Activated CD4-positive, alpha-beta memory T cell treated with anti-CD3 and anti-CD28 coated beads, Interleukin-2, amount 10 ng/mL, durations not matched to agents 7 days and 5 days (primary cell): Measurements from ENCODE around the gene KCNMA1. TPM values are rescaled to one million over a fixed set of nuclear protein-coding genes. Genes with fewer than 3 reads are reported as not detected.
A peak's percentile ranks its signal among the peaks of the same experiment; 100 is the strongest.

ENCODE experiments used
- CTCF ChIA-PET: fragments of 350-600 bp; sonication (Branson Sonifier 250); formaldehyde crosslinking; loops from one replicate; lab custom pipeline; 2021; ENCODE audit warnings: antibody characterized with exemption, inconsistent platforms; lab: Charles Lee
- POLR2A ChIA-PET: fragments of 350-600 bp; sonication (Branson Sonifier 250); formaldehyde crosslinking; loops from one replicate; lab custom pipeline; 2021; ENCODE audit warnings: antibody characterized with exemption; lab: Charles Lee
- DNase-seq: peaks from one replicate; pipeline ENCODE4 v3.0.0-alpha.2; 2020
- H3K27ac Mint-ChIP-seq: one replicate; pipeline ENCODE4 v1.8.0; 2021; ENCODE audit warnings: mild to moderate bottlenecking, mixed read lengths
- H3K27me3 Mint-ChIP-seq: one replicate; pipeline ENCODE4 v1.8.0; 2021; ENCODE audit warnings: mixed read lengths
- H3K36me3 Mint-ChIP-seq: one replicate; pipeline ENCODE4 v1.8.0; 2021; ENCODE audit warnings: low read depth, mixed read lengths
- H3K4me1 Mint-ChIP-seq: one replicate; pipeline ENCODE4 v1.8.0; 2021; ENCODE audit warnings: mixed read lengths
- H3K4me3 Mint-ChIP-seq: one replicate; pipeline ENCODE4 v1.8.0; 2021; ENCODE audit warnings: mild to moderate bottlenecking, mixed read lengths
- H3K9me3 Mint-ChIP-seq: one replicate; pipeline ENCODE4 v1.8.0; 2021; ENCODE audit warnings: mixed read lengths
- total RNA-seq, 2 experiments: library from RNA; stranded (reverse); gene quantifications; one replicate each; pipeline ENCODE4 v1.2.3, GENCODE V29; 2021

KCNMA1 gene
- total RNA-seq, 2 experiments from 2014 or later, result 0.25 to 0.38 TPM

DNA sequence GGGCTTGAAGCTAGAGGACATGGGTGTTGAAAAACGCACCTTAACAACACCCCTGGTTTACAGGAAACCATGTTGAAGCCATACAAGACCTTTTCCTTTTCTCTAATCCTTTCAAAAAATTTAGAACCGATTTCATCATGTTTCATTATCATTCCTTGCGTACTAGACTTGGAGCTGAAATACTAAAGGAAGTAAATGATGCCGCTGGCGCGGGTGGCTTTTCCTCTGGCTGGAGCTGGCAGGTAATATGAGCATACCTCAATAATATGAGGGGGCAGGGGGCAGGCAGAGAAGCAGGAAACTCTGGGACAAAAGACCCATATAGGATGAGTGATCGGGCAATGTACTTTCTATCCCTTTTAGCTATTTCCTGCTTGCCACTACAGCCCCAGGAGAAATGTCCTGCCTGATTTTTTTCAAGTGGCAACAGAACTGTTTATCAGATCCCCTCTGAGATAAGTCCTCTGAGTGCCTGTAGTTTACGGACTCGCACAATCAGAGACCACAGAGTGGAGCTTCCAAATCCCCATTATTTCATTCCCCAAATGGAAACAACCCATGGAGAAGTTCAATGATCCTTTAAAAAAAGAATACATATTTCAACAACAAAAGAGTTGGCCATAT lies 450.1 kb downstream of the KCNMA1 start:
- no peaks in the 10 kb centered on the region for H3K4me1 Mint-ChIP-seq
- no peak for DNase-seq
- no peaks in the 10 kb centered on the region for H3K36me3 Mint-ChIP-seq
- no peaks in the 10 kb centered on the region for H3K27me3 Mint-ChIP-seq
- CTCF ChIA-PET, result interaction anchor here (1.5 kb wide), 1 partner anchor 524 kb away, joined by 3 read pairs; no protein-coding TSS in a partner anchor
- H3K27ac Mint-ChIP-seq, result no peak overlapping the region
- H3K9me3 Mint-ChIP-seq, result no peaks in the 10 kb centered on the region
- no peak overlapping the region for H3K4me3 Mint-ChIP-seq
- POLR2A ChIA-PET, result no interaction called here

DNA sequence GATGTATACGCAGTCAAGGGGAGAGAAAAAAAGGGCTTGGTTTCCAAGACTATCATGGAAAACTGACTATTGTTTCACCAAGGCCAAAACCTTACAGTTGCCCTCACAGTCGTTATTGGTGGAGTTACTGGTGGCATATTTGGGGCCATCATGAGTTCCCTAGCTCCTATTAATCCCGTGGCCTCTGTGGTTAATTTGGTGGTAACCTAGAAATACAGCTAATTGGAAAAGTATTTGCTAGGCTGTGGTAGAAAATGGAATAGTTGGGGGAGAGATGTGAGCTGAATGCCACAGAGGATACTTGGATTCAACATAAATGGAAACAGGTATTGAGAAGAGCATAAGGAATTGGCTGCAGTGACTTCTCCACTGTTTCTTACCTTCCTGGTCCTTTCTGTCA lies 450.7 kb downstream of the KCNMA1 start:
- Mint-ChIP-seq H3K4me1 (no peaks in the 10 kb centered on the region), H3K36me3 (no peaks in the 10 kb centered on the region), H3K27ac (no peak overlapping the region), H3K27me3 (no peaks in the 10 kb centered on the region), H3K4me3 (no peak overlapping the region), H3K9me3 (no peaks in the 10 kb centered on the region)
- CTCF ChIA-PET, result interaction anchor here (1.5 kb wide), 1 partner anchor 524 kb away, joined by 3 read pairs; no protein-coding TSS in a partner anchor
- no peak for DNase-seq
- POLR2A ChIA-PET, result no interaction called here

DNA sequence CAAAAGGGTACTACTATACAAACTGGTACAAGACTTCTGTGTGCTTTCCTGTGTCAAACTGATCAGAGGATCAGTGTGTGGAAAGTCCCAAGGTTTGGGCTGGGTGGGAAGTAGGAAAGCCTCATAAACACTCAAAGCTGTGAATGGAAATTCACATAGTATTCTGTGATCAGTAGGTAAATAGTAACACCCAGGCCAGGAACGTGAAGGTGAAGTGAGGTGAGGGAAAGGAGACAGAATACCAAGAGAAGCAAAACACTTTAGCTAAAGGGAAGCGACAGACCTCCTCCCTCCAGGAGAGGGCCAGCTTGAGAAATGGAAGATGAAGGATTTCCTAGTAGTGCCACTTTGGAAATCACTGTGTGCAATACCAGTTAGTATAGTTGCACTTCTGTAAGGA lies 451.9 kb downstream of the KCNMA1 start:
- Mint-ChIP-seq H3K36me3 (no peaks in the 10 kb centered on the region), H3K27me3 (no peaks in the 10 kb centered on the region), H3K4me1 (no peaks in the 10 kb centered on the region), H3K27ac (no peak overlapping the region), H3K9me3 (no peaks in the 10 kb centered on the region), H3K4me3 (no peak overlapping the region)
- ChIA-PET CTCF (no interaction called here), POLR2A (no interaction called here)
- no peak for DNase-seq

DNA sequence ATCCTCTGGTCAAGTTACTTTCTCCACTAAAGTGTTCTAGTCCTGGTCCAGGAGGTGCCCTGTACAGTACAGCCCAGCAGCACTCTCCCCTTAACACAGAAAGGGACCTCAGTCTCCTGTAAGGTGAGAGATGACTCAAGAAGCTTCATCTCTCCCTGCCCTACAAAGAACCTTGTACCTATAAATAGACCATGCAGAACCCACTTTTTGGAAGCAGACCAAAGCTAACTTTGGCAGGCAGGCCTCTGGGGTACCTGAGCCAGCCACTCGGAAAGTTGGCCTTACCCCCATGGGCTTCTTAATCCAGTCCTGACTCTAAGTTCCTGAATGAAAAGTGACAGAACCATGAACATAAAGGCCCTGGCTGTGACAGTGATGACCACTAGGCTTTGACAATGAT lies 454.8 kb downstream of the KCNMA1 start:
- Mint-ChIP-seq H3K4me1 (no peaks in the 10 kb centered on the region), H3K27me3 (no peaks in the 10 kb centered on the region), H3K9me3 (no peaks in the 10 kb centered on the region), H3K4me3 (no peak overlapping the region), H3K36me3 (no peaks in the 10 kb centered on the region), H3K27ac (no peak overlapping the region)
- no peak for DNase-seq
- CTCF ChIA-PET, result no interaction called here
- POLR2A ChIA-PET, result no interaction called here

DNA sequence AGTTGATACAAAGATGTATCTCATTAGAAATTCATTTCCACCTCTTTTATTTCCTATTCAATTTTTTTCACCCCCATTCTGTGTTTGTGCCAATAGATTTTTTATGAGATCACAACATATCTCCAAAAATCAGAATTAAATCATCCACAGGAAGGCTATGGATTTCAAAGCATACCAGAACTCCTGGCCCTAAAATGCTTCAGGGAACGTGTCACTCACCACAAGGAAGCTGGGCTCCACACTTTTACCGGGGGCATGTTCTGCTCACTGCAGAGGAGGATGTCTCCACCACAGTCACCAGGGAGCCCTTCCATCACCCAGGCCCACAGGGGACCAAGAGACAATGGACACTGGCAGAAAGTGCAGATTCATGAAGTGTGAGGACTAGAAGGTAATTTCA lies 456.8 kb downstream of the KCNMA1 start:
- DNase-seq, result no peak
- Mint-ChIP-seq H3K36me3 (no peaks in the 10 kb centered on the region), H3K27me3 (no peaks in the 10 kb centered on the region), H3K9me3 (no peaks in the 10 kb centered on the region), H3K4me1 (no peaks in the 10 kb centered on the region), H3K4me3 (no peak overlapping the region), H3K27ac (no peak overlapping the region)
- ChIA-PET POLR2A (no interaction called here), CTCF (interaction anchor here (1.3 kb wide), 1 partner anchor 15 kb away, joined by 4 read pairs; no protein-coding TSS in a partner anchor)

DNA sequence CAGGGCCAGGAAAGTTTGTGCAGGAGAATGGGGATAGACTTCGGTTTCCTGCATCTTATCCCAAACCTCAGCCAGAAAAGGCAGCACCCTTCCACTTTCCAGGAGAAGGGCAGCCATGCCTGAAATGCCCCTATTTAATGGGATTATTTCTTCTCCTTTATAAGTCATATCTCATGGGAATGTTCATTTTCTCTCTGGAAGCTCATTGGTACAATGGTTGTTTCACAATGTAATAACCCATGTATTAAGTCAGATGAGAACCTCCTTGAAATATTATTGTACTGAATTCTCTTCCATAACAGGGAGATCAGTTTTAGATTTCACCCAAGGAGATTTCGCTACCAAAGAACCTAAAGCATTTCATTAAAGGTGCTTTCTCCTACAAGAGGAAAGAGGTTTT lies 457.5 kb downstream of the KCNMA1 start:
- Mint-ChIP-seq H3K4me1 (no peaks in the 10 kb centered on the region), H3K27me3 (no peaks in the 10 kb centered on the region), H3K27ac (no peak overlapping the region), H3K36me3 (no peaks in the 10 kb centered on the region), H3K9me3 (no peaks in the 10 kb centered on the region), H3K4me3 (no peak overlapping the region)
- ChIA-PET POLR2A (no interaction called here), CTCF (no interaction called here)
- DNase-seq, result no peak

DNA sequence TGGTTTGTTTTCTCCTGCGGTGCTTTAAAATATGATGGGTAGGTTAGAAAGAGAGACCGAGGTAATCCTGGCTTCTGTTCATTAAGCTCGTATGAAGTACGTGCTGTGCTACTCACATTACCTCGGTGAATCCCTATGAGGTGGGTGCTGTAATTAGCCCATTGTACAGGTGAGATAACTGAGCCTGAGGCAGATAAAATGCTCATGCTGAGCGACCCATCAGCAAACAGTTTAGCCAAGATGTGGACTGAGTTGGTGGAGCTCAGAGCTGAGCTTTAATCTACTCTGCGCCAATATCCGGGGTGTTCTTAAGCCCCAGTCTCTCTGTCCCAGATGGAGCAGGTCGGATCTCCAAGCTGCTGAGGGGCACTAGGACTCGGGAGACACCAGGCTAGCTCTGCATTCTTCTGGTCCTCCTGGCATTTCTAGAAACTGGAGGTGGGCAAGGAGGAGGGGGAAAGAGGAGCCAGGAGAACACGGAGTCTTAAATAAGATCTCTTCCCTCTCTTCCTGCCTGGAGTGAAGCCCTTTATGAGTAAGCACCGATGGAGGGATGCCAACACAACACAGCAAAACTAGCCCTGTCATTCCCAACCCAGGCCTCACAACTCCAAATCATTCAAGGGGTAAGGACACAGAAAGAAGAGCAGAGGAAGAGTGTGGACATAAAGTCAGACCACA lies 458.5 kb downstream of the KCNMA1 start:
- ChIA-PET CTCF (no interaction called here), POLR2A (no interaction called here)
- no peak overlapping the region for H3K4me3 Mint-ChIP-seq
- no peaks in the 10 kb centered on the region for H3K36me3 Mint-ChIP-seq
- no peaks in the 10 kb centered on the region for H3K9me3 Mint-ChIP-seq
- no peak overlapping the region for H3K27ac Mint-ChIP-seq
- H3K27me3 Mint-ChIP-seq, result no peaks in the 10 kb centered on the region
- DNase-seq, result no peak
- no peaks in the 10 kb centered on the region for H3K4me1 Mint-ChIP-seq

DNA sequence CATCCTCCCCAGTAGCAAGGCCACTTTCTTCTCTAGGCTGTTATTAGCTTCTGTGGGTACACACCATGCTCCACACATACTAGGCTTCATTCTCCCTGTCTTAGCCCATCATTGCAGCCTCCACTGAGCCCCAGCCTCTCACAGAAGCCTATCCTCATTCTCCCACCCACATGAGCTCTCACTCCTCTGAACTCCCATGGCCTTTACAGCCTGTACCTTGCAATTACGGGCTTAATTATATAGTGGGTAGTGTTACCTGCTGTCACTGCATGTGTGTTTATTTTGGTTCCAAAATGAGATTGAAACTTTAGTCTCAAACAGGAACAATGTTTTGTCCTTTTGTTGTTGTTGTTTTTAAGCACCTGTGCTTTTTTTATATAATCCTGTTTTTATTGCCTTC lies 460.0 kb downstream of the KCNMA1 start:
- no peak overlapping the region for H3K4me3 Mint-ChIP-seq
- no peaks in the 10 kb centered on the region for H3K27me3 Mint-ChIP-seq
- no peaks in the 10 kb centered on the region for H3K36me3 Mint-ChIP-seq
- CTCF ChIA-PET, result interaction anchor here (1.1 kb wide), 1 partner anchor 11 kb away, joined by 3 read pairs; no protein-coding TSS in a partner anchor
- no peaks in the 10 kb centered on the region for H3K9me3 Mint-ChIP-seq
- DNase-seq, result no peak
- H3K4me1 Mint-ChIP-seq, result no peaks in the 10 kb centered on the region
- POLR2A ChIA-PET, result no interaction called here
- no peak overlapping the region for H3K27ac Mint-ChIP-seq

DNA sequence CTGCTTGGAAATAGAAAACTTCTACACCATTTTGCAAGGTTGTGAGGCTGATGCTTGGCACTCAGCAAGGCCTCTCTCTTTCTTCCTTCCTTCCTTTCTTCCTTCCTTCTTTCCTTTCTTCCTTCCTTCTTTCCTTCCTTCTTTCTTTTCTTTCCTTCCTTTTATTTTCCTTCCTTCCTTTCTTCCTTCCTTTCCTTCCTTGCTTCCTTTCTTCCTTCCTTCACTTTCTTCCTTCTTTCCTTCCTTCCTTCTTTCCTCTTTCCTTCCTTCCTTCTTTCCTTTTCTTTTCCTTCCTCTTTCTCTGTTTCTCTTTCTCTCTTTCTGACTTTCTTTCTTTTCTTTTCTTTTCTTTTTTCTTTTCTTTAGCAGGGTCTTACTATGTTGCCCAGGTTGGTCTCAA lies 460.4 kb downstream of the KCNMA1 start:
- Mint-ChIP-seq H3K4me1 (no peaks in the 10 kb centered on the region), H3K36me3 (no peaks in the 10 kb centered on the region), H3K27ac (no peak overlapping the region), H3K9me3 (no peaks in the 10 kb centered on the region), H3K4me3 (no peak overlapping the region), H3K27me3 (no peaks in the 10 kb centered on the region)
- ChIA-PET POLR2A (no interaction called here), CTCF (interaction anchor here (1.1 kb wide), 1 partner anchor 10 kb away, joined by 3 read pairs; no protein-coding TSS in a partner anchor)
- no peak for DNase-seq

DNA sequence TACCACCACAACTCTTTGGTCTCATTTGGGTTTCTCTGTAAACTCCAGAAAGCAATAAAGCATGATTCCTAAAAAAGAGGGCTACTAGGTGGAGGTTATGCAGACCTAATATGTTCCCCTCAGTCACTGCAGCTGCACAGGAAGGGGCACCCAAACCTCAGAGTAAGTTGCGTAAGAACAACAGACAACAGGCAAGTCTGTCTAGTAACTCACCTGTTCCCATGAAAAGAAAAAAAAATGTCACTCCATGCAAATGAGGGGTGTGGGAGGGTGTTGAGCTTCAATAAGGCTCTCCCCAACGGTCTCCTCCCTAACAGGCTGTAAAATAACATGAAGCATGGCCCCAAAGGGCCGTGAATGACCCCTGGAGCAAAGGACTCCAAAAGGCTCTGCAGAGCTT lies 461.4 kb downstream of the KCNMA1 start:
- H3K4me3 Mint-ChIP-seq, result no peak overlapping the region
- no peaks in the 10 kb centered on the region for H3K27me3 Mint-ChIP-seq
- H3K4me1 Mint-ChIP-seq, result no peaks in the 10 kb centered on the region
- no peaks in the 10 kb centered on the region for H3K36me3 Mint-ChIP-seq
- POLR2A ChIA-PET, result no interaction called here
- CTCF ChIA-PET, result interaction anchor here (5.4 kb wide), 1 partner anchor 466 kb away, joined by 50 read pairs; no protein-coding TSS in a partner anchor
- no peak for DNase-seq
- H3K27ac Mint-ChIP-seq, result no peak overlapping the region
- H3K9me3 Mint-ChIP-seq, result no peaks in the 10 kb centered on the region

DNA sequence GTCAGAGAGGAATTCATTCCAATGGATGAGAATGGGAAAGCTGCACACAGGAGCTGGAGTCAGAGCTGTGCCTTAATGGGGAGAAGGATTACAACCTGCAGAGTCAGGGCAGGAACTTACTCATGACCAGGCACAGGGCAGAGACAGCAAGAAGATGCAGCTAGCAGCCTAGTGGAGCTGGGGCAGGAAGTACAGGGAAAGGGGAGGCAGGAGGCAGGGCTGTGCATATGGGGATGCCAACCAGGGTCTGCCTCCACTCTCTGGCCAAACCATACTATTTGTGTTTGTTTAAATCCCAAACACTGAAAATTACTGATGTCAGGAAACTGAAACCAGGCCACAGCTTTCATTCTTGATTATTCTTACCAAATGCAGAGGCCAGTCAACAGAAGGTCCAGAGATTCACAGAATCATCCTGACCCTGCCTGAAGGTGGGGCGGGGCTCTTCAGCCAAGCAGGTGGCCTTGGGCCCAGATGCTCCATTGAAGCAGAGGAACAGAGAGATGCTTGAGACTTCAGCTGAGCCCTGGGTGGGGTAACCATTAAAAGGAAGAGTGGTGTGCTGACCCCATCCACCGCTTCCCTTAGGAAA lies 461.9 kb downstream of the KCNMA1 start:
- ChIA-PET POLR2A (no interaction called here), CTCF (interaction anchor here (2.7 to 5.4 kb wide), 2 partner anchors 466 to 536 kb away, joined by 20 to 50 read pairs; no protein-coding TSS in a partner anchor)
- no peaks in the 10 kb centered on the region for H3K4me1 Mint-ChIP-seq
- no peaks in the 10 kb centered on the region for H3K36me3 Mint-ChIP-seq
- no peaks in the 10 kb centered on the region for H3K9me3 Mint-ChIP-seq
- no peak overlapping the region for H3K4me3 Mint-ChIP-seq
- H3K27me3 Mint-ChIP-seq, result no peaks in the 10 kb centered on the region
- no peak overlapping the region for H3K27ac Mint-ChIP-seq
- DNase-seq, result no peak

DNA sequence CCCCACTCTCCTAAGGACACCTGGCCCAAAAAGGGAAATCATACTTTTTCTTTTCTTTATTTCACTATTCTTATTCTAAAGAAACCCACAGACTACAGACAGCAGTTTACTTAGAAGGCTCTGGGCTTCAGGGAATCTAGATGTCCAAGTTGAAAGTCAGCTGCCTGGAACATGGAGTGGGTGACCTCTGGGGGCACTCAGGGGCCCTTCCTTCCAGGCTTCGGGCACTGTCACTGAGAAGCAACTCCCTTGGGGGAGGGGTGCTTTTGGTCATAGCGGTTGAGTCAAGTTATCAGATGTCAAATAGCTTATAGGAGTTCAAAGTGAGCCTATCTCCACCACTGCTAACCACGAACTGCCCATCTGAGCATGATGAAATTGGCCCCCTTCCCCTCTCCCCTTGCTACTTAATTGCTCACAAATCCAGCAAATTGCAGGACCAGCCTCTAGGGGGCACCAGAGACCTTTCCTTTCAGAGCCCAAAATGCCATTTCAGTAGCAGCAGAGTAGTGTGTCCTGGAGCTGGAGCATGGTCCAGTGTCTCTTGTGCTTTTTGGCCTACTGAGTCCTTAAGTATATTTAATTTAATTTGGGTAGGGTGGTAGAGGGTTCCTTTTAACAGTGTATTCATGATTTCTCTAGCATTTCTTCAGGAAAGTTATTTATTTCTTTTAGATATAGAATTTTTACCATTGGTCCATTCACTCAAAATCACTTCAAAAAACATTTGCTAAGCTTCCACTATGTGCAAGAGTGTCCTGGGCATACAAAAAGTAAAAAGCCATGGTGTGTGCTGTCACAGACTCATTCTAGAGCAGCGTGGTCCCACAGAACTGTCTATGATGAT lies 463.8 kb downstream of the KCNMA1 start:
- POLR2A ChIA-PET, result no interaction called here
- H3K9me3 Mint-ChIP-seq, result no peaks in the 10 kb centered on the region

More for the DNA sequence above, 463.8 kb downstream of the KCNMA1 start:
- no peaks in the 10 kb centered on the region for H3K27me3 Mint-ChIP-seq
- CTCF ChIA-PET, result interaction anchor here (0.8 to 5.4 kb wide), 11 partner anchors 8 to 663 kb away, joined by 3 to 50 read pairs (median 4); no protein-coding TSS in a partner anchor
- no peaks in the 10 kb centered on the region for H3K4me1 Mint-ChIP-seq
- peak; percentile 66 for DNase-seq
- H3K4me3 Mint-ChIP-seq, result no peak overlapping the region
- no peak overlapping the region for H3K27ac Mint-ChIP-seq
- no peaks in the 10 kb centered on the region for H3K36me3 Mint-ChIP-seq
